ENCODE data around the gene SPDYC. TPM values are rescaled to one million over a fixed set of nuclear protein-coding genes. Genes with fewer than 3 reads are reported as not detected.

SPDYC gene
- total RNA-seq, 1 experiment from 2014 or later: 1.2 TPM

- ChIA-PET CTCF (no interaction called here), POLR2A (interaction anchor here (1.2 kb wide), 1 partner anchor 44 kb away, joined by 3 read pairs; the partner anchor contains the start of gene SPDYC), RAD21 (ENCODE audit: low non-redundant PET in 1 of 2, low total read pairs in 2 of 2, uncharacterized antibody in 2 of 2, unreplicated experiment in 2 of 2) (no interaction called here)
- DNase-seq (ENCODE audit: low read depth, low spot score) (no peak), ATAC-seq (no peak)
- TF ChIP-seq ZBTB33 (IDR thresholded peaks at IDR 0.05; ENCODE audit: extremely low read depth, insufficient replicate concordance, low read length): no peak
- no peak for TF ChIP-seq ZNF274 (IDR thresholded peaks at IDR 0.05; ENCODE audit: low read depth, low read length)
- TF ChIP-seq ELF1 (IDR thresholded peaks at IDR 0.05; ENCODE audit: borderline replicate concordance, low read depth): no peak
- no peak for TF ChIP-seq FOSL1 (IDR thresholded peaks at IDR 0.05; ENCODE audit: low read depth)
- no peak for TF ChIP-seq TCF7L2 (IDR thresholded peaks at IDR 0.05; ENCODE audit: borderline replicate concordance, extremely low read depth, insufficient read depth, insufficient read length)
- TF ChIP-seq YY1 (IDR thresholded peaks at IDR 0.05; ENCODE audit: extremely low read depth, insufficient replicate concordance, low read depth, low read length): no peak
- TF ChIP-seq CBX3 (IDR thresholded peaks at IDR 0.05; ENCODE audit: low read depth): no peak
- no peak for TF ChIP-seq SIN3A (IDR thresholded peaks at IDR 0.05; ENCODE audit: low read depth)
- TF ChIP-seq REST (IDR thresholded peaks at IDR 0.05; ENCODE audit: low read depth): no peak
- TF ChIP-seq ATF3 (IDR thresholded peaks at IDR 0.05): no peak
- TF ChIP-seq SP1 (IDR thresholded peaks at IDR 0.05; ENCODE audit: low read depth): no peak
- TF ChIP-seq POLR2A (IDR thresholded peaks at IDR 0.05; ENCODE audit: borderline replicate concordance, extremely low read depth, insufficient read depth, insufficient read length): no peak
- TF ChIP-seq JUND (IDR thresholded peaks at IDR 0.05): no peak
- TF ChIP-seq POLR2AphosphoS5 (IDR thresholded peaks at IDR 0.05; ENCODE audit: low read depth, low read length): no peak; the same call in 1 of the 2 replicates
- no peak for TF ChIP-seq SRF (IDR thresholded peaks at IDR 0.05; ENCODE audit: low read depth)
- TF ChIP-seq EZH2phosphoT487 (IDR thresholded peaks at IDR 0.05; ENCODE audit: borderline replicate concordance): no peak
- no peak for TF ChIP-seq MAX (IDR thresholded peaks at IDR 0.05)
- TF ChIP-seq EZH2 (IDR thresholded peaks at IDR 0.05): no peak
- H3K36me3 ChIP-seq (ENCODE audit: control insufficient read depth in 1 of 2, insufficient read depth in 2 of 2, low read length in 2 of 2): peaks cover 27 to 62% of the 10 kb centered on the region in 2 experiments
- H3K9ac ChIP-seq (ENCODE audit: low read length): no peak overlapping the region
- no peaks in the 10 kb centered on the region for H3K9me2 ChIP-seq (ENCODE audit: insufficient read depth)
- intact Hi-C loops (cut with micrococcal nuclease): no loop called here
- H3K27me3 ChIP-seq (ENCODE audit: insufficient read depth, low read length): no peaks in the 10 kb centered on the region
- no TSS peak for BruUV-seq (replicated peaks)
- no peak overlapping the region for H3K27ac ChIP-seq (ENCODE audit: low read depth, low read length)
- H3K4me2 ChIP-seq (ENCODE audit: low read length): no peak overlapping the region
- H3K4me3 ChIP-seq (replicated peaks in 1 of 2; ENCODE audit: low read depth in 1 of 2, low read length in 2 of 2): no peak overlapping the region
- peaks cover 9 to 15% of the 10 kb centered on the region in 2 experiments; a peak in 3 of 4 replicates for H3K4me1 ChIP-seq (ENCODE audit: control insufficient read depth in 1 of 2, insufficient read depth in 2 of 2, low read length in 2 of 2)
- no peaks in the 10 kb centered on the region for H3K9me3 ChIP-seq (ENCODE audit: control insufficient read depth in 1 of 2, insufficient read depth in 1 of 2, low read depth in 1 of 2, low read length in 2 of 2)
- H2AFZ ChIP-seq (ENCODE audit: low read depth, low read length, poor library complexity, severe bottlenecking): no peak overlapping the region
- no peaks in the 10 kb centered on the region; the same call in 1 of the 2 replicates for H4K20me1 ChIP-seq (ENCODE audit: insufficient read depth)
- H3K79me2 ChIP-seq (ENCODE audit: insufficient read depth, low read length): peaks cover 50% of the 10 kb centered on the region
These were observed 44.6 kb upstream of the SPDYC start for GRCh38 chr11:65125197-65126056.

Data from HCT116 (cell line).